Stimulated activated CD4-positive, alpha-beta T cell treated with anti-CD3 and anti-CD28 coated beads, Interleukin-1b, Interleukin-23, amount 100 ng/mL, for 1 hour (primary cell): ENCODE data around the gene FSTL5.
A peak's percentile ranks its signal among the peaks of the same experiment; 100 is the strongest.
"Not testable (repeated sequence)": the region's sequence is repeated elsewhere in the genome, so short reads cannot be mapped to it uniquely, and the experiment has no call there.

ENCODE experiments used
- DNase-seq, 2 donors: peaks; one replicate each; pipeline ENCODE4 v3.0.0-alpha.2; 2020; ENCODE audit warnings: low read depth in 2 of 2

FSTL5 gene

DNA sequence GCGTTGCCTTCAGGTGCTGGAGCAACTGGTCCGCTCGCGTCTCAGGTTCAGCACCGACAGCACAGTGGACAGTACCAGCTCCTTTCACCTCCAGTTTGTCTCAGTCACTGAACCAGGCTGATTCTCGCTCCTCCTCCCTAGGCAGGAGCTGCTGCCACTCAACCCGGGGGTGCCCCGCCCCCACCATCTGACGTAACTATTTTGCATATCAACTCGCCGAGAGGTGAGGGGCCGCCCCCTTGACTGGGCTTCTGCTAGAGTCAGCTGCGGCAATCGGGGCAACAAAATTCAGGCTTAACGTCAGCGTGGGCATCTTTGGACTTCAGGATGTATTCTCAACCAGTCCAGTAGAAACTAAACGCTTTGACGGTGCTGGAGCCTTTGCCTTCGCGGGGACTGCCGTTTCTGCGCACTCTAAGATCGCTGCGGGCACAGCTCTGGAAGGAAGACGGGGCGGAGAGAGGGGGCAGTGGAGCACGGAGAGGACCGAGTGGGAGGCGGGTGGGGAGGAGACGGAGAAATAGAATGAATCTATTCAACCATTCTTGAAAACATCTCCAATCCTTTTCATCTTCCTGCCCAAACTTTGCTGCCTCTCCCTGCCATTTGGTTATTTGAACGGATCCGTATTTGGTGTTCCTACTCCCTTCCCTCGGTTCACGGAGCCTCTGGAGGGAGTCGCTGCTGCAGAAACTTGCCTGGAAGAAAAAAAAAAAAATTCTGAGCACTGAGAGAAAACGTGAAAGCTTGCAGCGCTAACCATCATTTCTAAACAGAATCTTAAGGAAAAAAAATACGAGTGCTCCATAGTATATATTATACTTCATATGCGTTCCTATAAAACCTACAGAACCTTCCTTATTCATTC is at the start of gene FSTL5:
Gene FSTL5, minus strand, starts transcription at position 109 of the 868 bp plus-strand sequence. CDS start 52,604 bp downstream, outside the sequence.
- DNase-seq: peak in 1 of 2 donors; percentile 1

DNA sequence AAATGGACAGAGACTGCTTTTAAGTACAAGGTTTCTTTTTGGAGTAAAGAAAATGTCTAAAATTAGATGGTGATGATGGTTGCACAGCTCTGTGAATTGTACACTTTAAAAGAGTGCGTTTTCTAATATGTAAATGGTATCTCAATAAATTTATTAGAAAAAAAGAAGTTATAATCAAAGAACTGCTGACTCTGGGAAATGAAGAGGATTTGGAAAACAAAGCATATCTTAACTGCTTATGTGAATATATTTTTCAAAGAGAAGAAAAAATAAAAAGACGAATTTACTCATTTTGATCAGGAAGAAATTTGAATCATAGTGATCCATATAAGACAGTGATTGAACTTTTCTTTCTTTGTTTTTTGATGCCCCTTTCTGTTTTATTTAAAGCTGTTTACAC is 45.9 kb upstream of the FSTL5 start:
- DNase-seq: no peak

DNA sequence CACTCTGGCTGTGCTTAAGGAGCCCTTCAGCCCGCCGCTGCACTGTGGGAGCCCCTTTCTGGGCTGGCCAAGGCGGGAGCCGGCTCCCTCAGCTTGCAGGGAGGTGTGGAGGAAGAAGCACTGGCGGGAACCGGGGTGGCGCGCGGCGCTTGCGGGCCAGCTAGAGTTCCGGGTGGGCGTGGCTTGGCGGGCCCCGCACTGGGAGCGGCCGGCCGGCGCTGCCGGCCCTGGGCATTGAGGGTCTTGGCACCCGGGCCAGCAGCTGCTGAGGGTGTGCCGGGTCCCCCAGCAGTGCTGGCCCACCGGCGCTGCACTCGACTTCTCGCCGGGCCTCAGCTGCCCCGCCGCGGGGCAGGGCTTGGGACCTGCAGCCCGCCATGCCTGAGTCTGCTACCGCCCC is 39.7 kb upstream of the FSTL5 start:
- DNase-seq: not testable (repeated sequence)

- DNase-seq: no peak
These were observed 37.9 kb upstream of the FSTL5 start for GRCh38 chr4:162201673-162202072.

DNA sequence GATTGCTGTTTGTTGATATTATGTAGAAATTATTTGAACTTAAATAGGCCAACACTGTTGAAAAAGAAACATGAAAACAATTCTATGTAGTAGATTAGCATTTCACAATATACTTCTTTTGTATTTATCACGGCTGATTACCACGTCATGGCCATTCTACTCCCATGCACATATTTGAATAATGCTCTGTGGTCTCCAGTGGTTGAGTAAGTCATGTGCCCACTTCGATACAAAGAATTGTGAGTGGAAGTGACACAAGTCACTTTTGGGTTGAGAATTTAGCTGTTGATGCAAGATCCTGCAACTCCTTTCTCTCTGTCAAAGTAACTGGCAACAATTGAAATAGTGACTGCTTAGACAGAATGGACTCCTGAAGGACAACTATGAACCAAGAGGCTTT is 6.7 kb upstream of the FSTL5 start:
- DNase-seq: no peak

DNA sequence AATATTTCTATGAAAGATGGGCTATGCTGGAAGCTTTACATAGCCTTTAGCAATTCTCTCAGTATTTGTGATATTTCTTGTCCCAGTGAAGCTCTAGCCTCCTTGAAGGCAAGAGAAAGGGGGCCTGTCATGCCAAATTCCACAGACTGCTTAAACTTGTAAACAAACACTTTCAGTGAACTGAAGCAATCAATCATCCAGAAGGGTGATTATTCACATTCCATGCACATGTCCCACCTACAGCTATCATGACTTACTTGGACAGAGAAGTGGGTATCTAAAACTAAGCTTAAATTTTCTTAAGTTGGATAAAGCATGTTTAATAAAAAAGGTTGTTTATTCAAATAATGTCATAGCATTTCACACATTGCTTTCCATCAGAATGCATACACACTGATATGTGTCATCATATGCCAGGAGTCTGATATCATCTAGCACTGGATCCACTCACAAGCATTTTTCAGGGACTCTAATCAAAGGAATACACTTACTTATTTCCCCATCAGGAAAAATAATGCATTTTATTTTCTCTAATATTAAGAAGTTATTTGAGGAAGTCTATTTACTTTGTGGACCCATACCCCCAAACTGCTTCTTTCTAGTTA is 1.2 kb upstream of the FSTL5 start:
- no peak for DNase-seq

- no peak for DNase-seq
These were observed 1.1 kb downstream of the FSTL5 start for GRCh38 chr4:162162672-162163071.

DNA sequence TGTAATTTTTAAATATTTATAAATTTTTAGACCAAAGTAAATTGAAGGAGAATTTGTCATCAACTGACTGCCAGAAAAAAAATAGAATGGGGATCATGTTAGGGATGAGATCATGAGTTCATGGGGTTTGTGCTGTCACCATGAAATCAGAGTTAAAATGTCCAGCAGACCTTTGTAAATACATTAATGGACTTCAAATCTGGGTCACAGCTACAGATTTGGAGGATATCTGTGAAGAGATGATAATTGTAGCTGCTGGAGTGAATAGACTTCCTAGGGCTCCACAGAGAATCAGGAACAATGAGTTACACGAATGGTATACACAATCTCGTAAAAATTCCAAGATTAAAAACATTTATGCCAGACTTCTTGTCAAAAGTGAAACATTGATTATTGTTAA is 6.6 kb downstream of the FSTL5 start:
- DNase-seq: no peak

- DNase-seq: no peak
These were observed 8.8 kb downstream of the FSTL5 start for GRCh38 chr4:162154862-162155540.

GRCh38 chr4:162151850-162152249 is 11.9 kb downstream of the FSTL5 start:
- no peak for DNase-seq

DNA sequence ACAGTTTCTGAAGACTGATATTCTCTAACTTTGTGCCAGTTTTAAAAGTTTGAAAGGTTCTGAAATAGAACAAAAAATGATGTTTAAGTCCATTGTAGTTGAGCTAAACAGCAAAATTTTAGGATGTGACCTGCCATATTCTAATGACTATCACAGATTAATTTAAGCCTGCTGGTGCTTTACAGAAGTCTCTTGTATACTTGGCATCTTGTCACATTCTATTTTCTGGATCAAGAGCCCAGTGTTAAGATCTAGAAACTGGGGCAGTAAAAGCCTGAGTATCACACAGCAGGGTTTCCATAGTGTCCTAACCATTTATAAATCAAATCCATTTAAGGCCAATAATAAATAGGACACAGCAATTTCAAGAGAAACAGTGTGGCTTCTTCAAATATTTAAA is 12.4 kb downstream of the FSTL5 start:
- no peak for DNase-seq

- DNase-seq: no peak
These were observed 14.2 kb downstream of the FSTL5 start for GRCh38 chr4:162149644-162150043.

DNA sequence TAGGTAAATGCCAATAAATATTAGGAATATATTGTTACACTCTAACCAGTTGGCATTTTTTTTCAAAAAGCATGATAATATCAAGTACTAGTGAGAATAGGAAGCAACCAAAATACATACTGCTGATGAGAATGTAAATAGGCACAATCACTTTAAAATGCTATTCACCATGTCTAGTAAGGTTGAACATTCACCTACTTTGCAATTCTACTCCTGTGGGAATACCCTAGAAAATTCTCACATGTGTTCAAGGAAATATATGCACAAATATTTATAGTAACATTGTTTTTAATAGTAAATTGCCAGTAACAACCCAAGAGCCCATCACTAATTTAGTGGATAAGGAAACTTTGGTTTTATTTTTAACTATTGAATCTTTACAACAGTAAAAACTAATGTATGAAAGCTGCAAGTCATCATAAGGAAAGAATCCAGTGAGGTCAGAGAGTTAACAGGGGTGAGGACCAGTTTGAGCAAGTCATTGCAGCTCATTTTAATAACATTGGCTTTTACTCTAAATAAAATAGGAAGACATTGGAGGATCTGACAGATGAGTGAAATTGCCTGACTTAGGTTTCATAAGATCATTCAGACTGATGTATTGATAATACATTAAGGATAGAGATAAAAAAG is 23.6 kb downstream of the FSTL5 start:
- DNase-seq: no peak

DNA sequence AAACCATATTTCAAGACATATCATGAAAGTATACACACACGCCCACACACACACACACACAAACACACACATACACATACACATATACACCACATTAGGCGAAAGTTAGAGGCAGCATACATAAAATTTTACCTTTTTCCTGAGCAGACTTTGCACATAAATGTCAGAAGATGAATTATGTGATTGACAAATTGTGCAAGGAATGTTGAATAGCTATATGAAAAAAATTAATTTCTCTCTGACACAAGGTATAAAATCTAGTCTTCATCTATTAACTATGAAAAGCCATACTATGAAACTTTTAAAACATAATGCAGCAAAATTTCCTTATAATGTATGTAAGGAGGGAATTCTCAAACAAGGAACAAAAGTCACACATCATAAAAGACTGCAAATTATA is 24.4 kb downstream of the FSTL5 start:
- DNase-seq: no peak

DNA sequence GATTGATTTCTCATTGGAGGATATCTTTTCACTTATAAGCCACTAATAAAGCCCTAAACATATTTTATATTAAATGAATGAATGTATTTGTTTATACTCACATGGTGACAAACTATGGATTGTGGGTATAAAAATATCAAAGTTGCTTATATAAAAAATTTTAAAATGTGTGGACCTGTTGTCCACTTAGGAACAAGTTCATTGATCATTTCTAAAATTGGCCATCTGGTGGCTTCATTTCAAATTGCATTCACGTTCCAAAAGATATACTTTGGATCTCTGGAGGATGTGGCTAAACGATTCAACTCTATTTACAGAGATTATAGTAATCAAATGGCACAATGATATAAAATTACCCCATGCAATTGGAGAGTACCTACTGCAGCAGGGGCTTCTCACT is 32.5 kb downstream of the FSTL5 start:
- no peak for DNase-seq

DNA sequence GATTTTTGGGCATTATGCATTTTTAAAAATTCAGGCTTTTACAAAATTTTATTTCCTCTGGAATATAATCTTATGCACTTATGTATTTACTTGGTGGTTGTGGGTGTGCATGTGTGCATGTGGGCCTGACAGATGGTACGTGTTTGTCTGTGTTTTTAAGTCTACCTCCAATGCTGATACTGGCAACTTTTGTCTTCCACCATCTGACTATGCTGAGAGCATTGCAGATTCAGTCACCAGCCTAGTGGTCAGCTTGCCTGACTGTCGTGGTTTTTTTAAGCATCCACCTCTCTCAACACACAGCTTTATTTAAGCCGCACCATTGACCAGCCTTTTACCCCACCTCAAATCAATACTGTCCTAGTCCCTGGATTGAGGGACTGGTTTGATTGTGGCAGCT is 37.1 kb downstream of the FSTL5 start:
- DNase-seq: no peak

- no peak for DNase-seq
These were observed 46.7 kb downstream of the FSTL5 start for GRCh38 chr4:162117051-162117450.

GRCh38 chr4:162116095-162116779 is 47.6 kb downstream of the FSTL5 start:
- DNase-seq: no peak

GRCh38 chr4:162115333-162115732 is 48.5 kb downstream of the FSTL5 start:
- no peak for DNase-seq

DNA sequence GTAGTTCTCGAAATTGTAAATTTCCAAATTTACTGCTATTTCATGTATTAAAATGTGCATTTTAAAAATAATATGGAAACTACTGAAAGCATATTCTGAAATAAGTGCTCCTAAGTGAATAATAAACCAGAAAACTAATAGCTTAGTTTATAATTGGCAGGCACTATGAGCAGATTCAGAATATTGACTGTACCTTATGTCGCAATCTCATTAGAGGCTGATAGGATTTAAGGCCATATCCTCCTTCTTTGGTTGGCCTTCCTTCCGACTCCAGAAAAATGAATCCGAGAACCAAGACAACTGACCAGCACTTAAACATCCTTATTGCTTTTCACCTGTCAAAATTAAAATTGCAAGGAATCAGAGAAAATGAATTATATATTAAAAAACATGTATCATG is 52.7 kb downstream of the FSTL5 start:
- no peak for DNase-seq

DNA sequence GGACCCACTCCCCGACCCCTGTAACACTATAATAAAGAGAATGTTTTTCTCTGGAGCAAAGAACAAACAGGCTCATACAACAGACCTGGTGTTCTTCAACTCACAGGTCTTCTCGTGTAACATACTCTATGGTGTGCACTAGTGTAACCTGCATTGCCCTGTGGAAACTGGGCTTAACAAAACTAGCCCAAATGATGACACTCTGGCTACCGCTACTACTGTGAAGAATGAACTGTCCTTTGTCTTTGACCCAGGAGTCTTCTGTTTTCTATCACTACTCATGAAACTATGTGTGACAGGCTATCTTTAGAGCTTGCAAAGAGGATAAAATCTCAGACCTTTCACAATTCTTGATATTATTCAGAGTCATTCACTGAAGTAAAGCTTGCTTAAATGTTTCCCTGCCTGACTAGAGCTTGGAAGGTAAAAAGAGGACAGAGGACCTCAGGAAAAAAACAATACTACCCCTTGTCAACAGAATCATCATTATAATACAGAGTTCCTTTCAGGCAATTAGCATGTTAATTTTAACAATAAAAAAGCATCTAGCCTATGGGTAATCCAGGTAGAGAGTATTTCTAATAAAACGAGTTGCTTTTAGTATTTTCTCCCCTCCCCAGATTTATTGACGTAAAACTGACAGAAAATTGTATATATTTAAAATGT is 59.2 kb downstream of the FSTL5 start:
- DNase-seq: no peak
